GM12875 (cell line): ENCODE data around the gene MSANTD1.

Source experiments
- H3K4me3 ChIP-seq: one replicate; pipeline ENCODE4 v1.5.1; 2011; ENCODE audit warnings: low read depth, low read length, control low read depth
- TF ChIP-seq, protein P1 (sequence below): IDR thresholded peaks from 2 replicates; pipeline ENCODE4 v1.5.1; 2011; ENCODE audit warnings: low read depth, mild to moderate bottlenecking, control low read depth, inconsistent platforms, low read length, moderate library complexity, borderline replicate concordance; ENCODE audit not compliant: insufficient read depth

MSANTD1 gene

DNA sequence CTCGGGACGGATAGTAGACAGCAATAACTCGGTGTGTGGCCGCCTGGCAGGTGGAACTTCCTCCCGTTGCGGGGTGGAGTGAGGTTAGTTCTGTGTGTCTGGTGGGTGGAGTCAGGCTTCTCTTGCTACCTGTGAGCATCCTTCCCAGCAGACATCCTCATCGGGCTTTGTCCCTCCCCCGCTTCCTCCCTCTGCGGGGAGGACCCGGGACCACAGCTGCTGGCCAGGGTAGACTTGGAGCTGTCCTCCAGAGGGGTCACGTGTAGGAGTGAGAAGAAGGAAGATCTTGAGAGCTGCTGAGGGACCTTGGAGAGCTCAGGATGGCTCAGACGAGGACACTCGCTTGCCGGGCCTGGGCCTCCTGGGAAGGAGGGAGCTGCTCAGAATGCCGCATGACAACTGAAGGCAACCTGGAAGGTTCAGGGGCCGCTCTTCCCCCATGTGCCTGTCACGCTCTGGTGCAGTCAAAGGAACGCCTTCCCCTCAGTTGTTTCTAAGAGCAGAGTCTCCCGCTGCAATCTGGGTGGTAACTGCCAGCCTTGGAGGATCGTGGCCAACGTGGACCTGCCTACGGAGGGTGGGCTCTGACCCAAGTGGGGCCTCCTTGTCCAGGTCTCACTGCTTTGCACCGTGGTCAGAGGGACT lies 5.7 kb upstream of the MSANTD1 start:
- TF ChIP-seq, protein P1, sequence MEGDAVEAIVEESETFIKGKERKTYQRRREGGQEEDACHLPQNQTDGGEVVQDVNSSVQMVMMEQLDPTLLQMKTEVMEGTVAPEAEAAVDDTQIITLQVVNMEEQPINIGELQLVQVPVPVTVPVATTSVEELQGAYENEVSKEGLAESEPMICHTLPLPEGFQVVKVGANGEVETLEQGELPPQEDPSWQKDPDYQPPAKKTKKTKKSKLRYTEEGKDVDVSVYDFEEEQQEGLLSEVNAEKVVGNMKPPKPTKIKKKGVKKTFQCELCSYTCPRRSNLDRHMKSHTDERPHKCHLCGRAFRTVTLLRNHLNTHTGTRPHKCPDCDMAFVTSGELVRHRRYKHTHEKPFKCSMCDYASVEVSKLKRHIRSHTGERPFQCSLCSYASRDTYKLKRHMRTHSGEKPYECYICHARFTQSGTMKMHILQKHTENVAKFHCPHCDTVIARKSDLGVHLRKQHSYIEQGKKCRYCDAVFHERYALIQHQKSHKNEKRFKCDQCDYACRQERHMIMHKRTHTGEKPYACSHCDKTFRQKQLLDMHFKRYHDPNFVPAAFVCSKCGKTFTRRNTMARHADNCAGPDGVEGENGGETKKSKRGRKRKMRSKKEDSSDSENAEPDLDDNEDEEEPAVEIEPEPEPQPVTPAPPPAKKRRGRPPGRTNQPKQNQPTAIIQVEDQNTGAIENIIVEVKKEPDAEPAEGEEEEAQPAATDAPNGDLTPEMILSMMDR: no peak
- no peak overlapping the region for H3K4me3 ChIP-seq

DNA sequence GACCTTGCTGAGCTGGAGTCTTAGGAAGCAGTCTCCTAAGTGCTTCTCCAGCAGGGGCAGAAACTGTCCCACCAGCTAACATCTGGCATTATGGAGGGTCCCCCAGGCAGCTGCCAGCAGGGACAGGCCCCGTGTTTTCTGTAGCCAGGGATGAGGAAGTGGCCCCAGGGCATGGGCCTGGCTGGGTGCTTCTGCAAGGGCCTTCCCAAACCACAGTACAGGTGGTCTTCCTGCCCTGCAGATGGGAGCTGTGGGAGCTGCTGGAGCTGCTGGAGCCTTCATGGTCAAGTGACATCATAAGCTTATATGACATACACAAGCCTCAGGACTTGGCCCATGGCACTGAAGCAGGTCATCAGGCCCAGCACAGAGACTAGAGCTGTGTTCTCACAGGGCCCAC lies 5.0 kb upstream of the MSANTD1 start:
- TF ChIP-seq, protein P1: no peak

DNA sequence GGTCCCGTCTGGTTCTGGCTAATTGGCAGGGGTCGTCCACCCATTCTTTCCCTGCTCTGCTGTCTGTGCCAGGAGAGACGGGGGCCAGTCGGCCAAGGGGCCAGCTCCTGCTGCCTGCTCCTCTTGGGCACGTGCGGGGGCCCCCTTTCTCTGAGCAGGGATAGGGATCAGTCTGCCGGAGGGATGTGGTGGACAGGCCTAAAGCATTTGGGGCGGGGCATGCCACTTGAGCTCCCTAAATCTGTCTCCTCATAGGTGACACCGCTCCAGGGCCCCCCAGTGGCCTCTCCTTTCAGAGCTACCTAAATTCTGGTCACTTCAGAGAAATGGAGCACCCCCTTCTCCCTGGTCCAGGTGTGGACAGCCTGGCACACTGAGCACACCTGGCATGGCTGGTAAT lies 4.2 kb upstream of the MSANTD1 start:
- TF ChIP-seq, protein P1: no peak
- H3K4me3 ChIP-seq: no peak overlapping the region

More for the DNA sequence above, 5.0 kb upstream of the MSANTD1 start:
- no peak overlapping the region for H3K4me3 ChIP-seq

DNA sequence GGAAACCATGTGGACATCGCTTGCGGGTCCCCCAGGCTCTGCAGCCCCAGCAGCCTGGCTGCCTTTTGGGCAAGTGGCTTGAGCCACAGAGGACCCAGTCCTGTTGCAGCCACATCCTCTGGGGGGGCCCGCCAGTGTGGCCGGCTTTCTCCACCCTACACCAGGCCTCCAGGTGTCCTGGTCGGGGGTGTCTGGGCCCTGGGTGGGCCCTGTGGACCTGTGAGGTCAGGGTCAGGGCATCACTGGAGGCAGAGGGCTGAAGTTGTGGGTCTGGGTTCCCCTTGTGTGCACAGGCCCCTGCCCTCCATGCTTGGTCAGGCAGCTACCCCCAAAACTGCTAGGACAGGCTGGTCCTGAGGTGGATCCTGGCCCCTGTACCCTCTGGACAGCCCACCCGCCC lies 3.3 kb upstream of the MSANTD1 start:
- no peak overlapping the region for H3K4me3 ChIP-seq
- TF ChIP-seq, protein P1: no peak

DNA sequence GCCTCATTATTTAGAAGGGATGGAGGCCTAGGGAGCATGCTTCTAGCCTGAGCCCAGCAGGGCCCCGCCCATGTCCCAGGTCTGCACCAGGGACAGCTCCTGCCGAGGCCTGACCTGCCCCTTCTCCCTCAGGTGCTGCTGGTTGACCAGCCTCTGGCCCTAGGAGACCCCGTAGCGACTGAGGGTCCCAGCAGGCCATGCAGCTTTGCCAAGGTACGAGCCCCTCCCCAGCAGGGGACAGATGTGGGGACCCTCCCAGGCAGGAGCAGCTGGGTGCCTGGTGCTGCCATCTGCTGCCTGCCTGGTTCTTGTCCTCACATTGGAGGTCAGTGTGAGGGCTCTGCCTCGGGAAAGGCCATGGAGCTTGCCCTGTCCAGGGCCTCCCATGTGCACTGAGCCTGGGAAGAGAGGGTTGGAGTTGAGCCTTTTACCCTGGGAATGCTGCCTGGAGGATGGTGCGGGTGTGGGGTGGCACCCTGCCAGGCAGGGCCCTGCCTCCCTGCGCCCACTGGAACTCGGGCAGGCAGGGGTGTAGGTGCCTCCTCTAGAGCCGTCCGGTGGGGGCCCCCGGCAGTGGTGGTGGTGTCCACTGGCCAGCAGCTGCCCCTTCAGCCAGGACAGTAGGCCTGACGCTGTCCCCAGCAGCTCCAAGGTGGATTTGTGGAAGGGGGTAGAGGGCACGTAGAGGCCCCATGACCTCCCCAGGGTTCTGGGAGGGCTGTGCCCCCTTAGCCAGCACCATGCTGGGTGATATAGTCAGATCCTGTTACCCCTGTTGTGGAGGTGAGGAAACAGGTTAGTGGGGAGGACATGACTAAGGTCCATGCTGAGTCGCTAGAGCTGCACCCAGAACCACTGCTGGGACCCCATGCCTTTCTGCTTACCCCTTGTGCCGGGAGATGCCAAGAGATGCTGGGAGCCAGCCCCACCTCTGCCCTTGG lies 2.2 kb upstream of the MSANTD1 start:
- TF ChIP-seq, protein P1: no peak
- no peak overlapping the region for H3K4me3 ChIP-seq

DNA sequence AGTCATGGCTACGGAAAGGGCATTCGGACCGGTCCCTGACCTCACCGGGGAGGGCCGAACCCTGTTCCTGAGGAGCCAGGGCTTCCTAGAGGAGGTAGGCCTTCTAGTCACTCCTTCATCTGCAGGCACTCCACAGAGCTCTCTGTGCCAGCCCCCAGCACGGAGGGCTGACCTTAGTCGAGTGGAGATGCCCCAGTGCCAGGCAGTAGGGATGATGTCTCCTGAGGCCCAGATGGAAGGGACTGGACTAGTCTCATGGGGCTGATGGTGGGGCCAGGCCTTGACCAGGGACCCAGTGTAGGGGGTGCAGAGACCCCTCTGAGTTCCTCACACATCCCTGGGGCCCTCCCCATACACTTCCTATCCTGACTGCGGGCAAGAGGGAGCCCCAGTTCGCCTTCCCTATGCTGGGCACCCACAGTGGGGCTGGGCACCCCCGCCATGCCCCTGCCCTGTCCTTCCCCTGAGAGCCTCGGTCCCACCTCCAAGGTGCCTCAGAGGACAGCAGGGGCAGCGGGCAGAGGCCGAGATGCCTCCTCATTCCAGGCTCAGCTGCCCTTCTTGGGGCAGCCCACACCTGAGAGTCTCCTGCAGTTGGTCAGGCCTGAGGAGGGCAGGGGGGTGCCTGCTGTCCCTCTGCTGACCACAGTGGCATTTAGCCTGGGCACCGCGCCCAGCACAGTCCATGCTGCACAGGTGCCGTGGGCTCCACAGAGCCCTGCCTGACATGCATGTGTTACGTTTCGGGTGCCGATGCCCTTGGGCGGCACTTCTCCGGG lies 1.4 kb upstream of the MSANTD1 start:
- TF ChIP-seq, protein P1: no peak
- no peak overlapping the region for H3K4me3 ChIP-seq
